Uterus (tissue), 2 donors: ENCODE data around the gene CRTAC1.

Experiments
- CTCF ChIP-seq, 4 experiments: fragments of 200-600 bp in 2 of 4; fragments of 450-650 bp in 2 of 4; sonication (generic) in 2 of 4; IDR thresholded peaks; one replicate each; pipeline ENCODE4 v1.5.1; 2016 to 2019; ENCODE audit warnings: antibody characterized with exemption in 4 of 4, mild to moderate bottlenecking in 2 of 4, moderate library complexity in 1 of 4
- POLR2A ChIP-seq, 2 donors: fragments of 450-650 bp; IDR thresholded peaks; one replicate each; pipeline ENCODE4 v1.6.1; 2016; ENCODE audit warnings: antibody characterized with exemption in 2 of 2, mild to moderate bottlenecking in 1 of 2, moderate library complexity in 1 of 2

GRCh38 chr10:98047009-98047741 is 16.8 kb upstream of the CRTAC1 start:
- TF ChIP-seq CTCF (IDR thresholded peaks at IDR 0.05) (no peak), POLR2A (IDR thresholded peaks at IDR 0.05) (no peak)
